Body of pancreas (tissue), 4 donors: ENCODE data around the gene AGBL4. TPM values are rescaled to one million over a fixed set of nuclear protein-coding genes. Genes with fewer than 3 reads are reported as not detected.

ENCODE experiments used
- ATAC-seq: fragments of 150-250 bp; one replicate; pipeline ENCODE4 v1.9.1; 2016
- DNase-seq, 4 donors: peaks; one replicate each; pipeline ENCODE4 v3.0.0-alpha.2; 2019
- H3K27ac ChIP-seq, 4 donors: fragments of 200-600 bp; sonication (generic); 1 replicate in 3 of 4; 2 replicates in 1 of 4; pipeline versions ENCODE4 v1.5.1 to v1.6.1; 2016 to 2019; ENCODE audit warnings: mild to moderate bottlenecking in 1 of 4, mixed read lengths in 1 of 4, moderate library complexity in 1 of 4
- H3K27me3 ChIP-seq, 2 donors: fragments of 200-600 bp; sonication (generic); one replicate each; pipeline ENCODE4 v1.6.0; 2016; ENCODE audit warnings: mild to moderate bottlenecking in 1 of 2
- H3K36me3 ChIP-seq, 2 donors: fragments of 200-600 bp; sonication (generic); replicated peaks in 1 of 2; 2 replicates each; pipeline ENCODE4 v1.5.1; 2016; ENCODE audit warnings: low read depth in 2 of 2; ENCODE audit not compliant: insufficient read depth in 1 of 2
- H3K4me1 ChIP-seq: fragments of 200-600 bp; sonication (generic); one replicate; pipeline ENCODE4 v1.6.0; 2016
- H3K4me3 ChIP-seq, 2 donors: fragments of 200-600 bp; sonication (generic); 1 replicate in 1 of 2; 2 replicates in 1 of 2; pipeline ENCODE4 v1.5.1; 2016 to 2019
- H3K9me3 ChIP-seq, 3 donors: fragments of 200-600 bp; sonication (generic); 1 replicate in 2 of 3; 2 replicates in 1 of 3; pipeline ENCODE4 v1.5.1; 2016
- POLR2A ChIP-seq, 3 donors: fragments of 450-650 bp; IDR thresholded peaks; one replicate each; pipeline ENCODE4 v1.6.1; 2016; ENCODE audit warnings: antibody characterized with exemption in 3 of 3, mild to moderate bottlenecking in 2 of 3
- WGBS, 2 donors: methylation state at CpG; one replicate each; pipeline ENCODE4 v1.1.5; 2017; 5-methylcytosine and 5-hydroxymethylcytosine counted together
- intact Hi-C: fragments of 100-400 bp; cut with DNase I; formaldehyde crosslinking; loops from one replicate; pipeline ENCODE4 v1.15.1; 2023
- total RNA-seq, 2 donors: library from RNA; depleted of rRNA; stranded (reverse); fragments of >200 nt; gene quantifications; one replicate each; pipeline ENCODE4 v1.1.0, GENCODE V29; 2016
- TF ChIP-seq, protein P1 (sequence below), 7 experiments: fragments of 450-650 bp in 4 of 7; fragments of 200-600 bp in 3 of 7; sonication (generic) in 3 of 7; IDR thresholded peaks; one replicate each; pipeline ENCODE4 v1.5.1; 2016 to 2019; ENCODE audit warnings: antibody characterized with exemption in 7 of 7

Gene AGBL4
- total RNA-seq, 2 donors from 2014 or later = 0.33 to 0.78 TPM

GRCh38 chr1:49050041-49050440, 973.7 kb downstream of the AGBL4 start:
- H3K27ac ChIP-seq = no peak overlapping the region
- no peaks in the 10 kb centered on the region for H3K4me1 ChIP-seq
- no peaks in the 10 kb centered on the region for H3K9me3 ChIP-seq
- no peaks in the 10 kb centered on the region for H3K27me3 ChIP-seq
- no peaks in the 10 kb centered on the region for H3K36me3 ChIP-seq
- ATAC-seq = no peak
- H3K4me3 ChIP-seq = no peak overlapping the region
- 66 to 73% methylated on average over 4 of the region's 4 CpGs for WGBS, 2 donors
- DNase-seq = no peak
- TF ChIP-seq, protein P1, sequence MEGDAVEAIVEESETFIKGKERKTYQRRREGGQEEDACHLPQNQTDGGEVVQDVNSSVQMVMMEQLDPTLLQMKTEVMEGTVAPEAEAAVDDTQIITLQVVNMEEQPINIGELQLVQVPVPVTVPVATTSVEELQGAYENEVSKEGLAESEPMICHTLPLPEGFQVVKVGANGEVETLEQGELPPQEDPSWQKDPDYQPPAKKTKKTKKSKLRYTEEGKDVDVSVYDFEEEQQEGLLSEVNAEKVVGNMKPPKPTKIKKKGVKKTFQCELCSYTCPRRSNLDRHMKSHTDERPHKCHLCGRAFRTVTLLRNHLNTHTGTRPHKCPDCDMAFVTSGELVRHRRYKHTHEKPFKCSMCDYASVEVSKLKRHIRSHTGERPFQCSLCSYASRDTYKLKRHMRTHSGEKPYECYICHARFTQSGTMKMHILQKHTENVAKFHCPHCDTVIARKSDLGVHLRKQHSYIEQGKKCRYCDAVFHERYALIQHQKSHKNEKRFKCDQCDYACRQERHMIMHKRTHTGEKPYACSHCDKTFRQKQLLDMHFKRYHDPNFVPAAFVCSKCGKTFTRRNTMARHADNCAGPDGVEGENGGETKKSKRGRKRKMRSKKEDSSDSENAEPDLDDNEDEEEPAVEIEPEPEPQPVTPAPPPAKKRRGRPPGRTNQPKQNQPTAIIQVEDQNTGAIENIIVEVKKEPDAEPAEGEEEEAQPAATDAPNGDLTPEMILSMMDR (IDR thresholded peaks at IDR 0.05) = no peak
- intact Hi-C loops = no loop called here

DNA sequence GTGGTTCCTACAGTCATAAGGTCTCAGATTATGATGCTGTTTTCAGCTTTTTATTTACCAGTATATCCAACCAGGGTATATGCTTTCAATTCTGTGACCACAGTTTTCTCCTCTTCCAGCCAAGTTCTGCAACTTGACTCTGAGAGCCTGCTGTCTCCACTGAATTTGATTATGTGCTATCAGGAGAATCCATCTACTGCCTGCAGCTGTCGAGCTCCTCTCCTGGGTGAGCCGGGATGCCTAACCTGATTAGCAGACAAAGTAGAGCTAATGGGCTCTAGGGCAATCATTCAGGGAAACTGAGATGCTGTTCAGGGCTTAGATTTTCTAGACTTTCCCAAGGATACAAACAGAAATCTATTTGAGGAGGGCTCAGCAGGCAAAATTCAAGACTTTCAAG, 975.6 kb downstream of the AGBL4 start:
- DNase-seq (no peak), ATAC-seq (no peak)
- H3K27me3 ChIP-seq = no peaks in the 10 kb centered on the region
- H3K27ac ChIP-seq = no peak overlapping the region
- H3K4me3 ChIP-seq = no peak overlapping the region
- intact Hi-C loops = no loop called here
- no peaks in the 10 kb centered on the region for H3K36me3 ChIP-seq
- 32 to 49% methylated on average over 2 of the region's 2 CpGs for WGBS, 2 donors
- H3K4me1 ChIP-seq = no peaks in the 10 kb centered on the region
- no peaks in the 10 kb centered on the region for H3K9me3 ChIP-seq
- TF ChIP-seq, protein P1 (IDR thresholded peaks at IDR 0.05) = no peak
- TF ChIP-seq POLR2A (IDR thresholded peaks at IDR 0.05) = no peak

DNA sequence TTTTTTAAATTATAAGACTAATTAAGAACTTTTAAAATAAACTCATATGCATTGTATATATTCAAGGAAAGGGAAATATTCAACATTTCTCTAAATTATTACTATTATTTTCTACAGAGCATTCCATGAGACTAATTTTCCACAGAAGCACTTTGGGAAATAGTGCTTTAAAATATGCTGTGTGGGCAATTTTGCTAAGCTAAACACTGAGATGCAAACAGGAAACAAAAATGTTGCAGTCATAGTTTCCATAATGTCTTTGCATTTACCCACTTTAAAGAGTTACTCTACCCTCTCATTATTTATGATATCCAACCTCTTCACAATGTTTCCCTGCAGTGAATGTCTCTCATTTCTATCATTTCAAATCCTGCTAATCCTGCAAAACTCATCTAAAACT, 977.4 kb downstream of the AGBL4 start:
- DNase-seq (no peak), ATAC-seq (no peak)
- Histone ChIP-seq H3K4me3 (no peak overlapping the region), H3K36me3 (no peaks in the 10 kb centered on the region), H3K9me3 (no peaks in the 10 kb centered on the region), H3K4me1 (no peaks in the 10 kb centered on the region), H3K27ac (no peak overlapping the region), H3K27me3 (no peaks in the 10 kb centered on the region)
- TF ChIP-seq POLR2A (IDR thresholded peaks at IDR 0.05) = no peak
- TF ChIP-seq, protein P1 (IDR thresholded peaks at IDR 0.05) = no peak
- intact Hi-C loops = no loop called here

- no peak for ATAC-seq
- H3K36me3 ChIP-seq = no peaks in the 10 kb centered on the region
- 65% methylated on average over 7 of the region's 7 CpGs for WGBS, 2 donors
These were observed 978.4 kb downstream of the AGBL4 start for GRCh38 chr1:49045371-49045770.

DNA sequence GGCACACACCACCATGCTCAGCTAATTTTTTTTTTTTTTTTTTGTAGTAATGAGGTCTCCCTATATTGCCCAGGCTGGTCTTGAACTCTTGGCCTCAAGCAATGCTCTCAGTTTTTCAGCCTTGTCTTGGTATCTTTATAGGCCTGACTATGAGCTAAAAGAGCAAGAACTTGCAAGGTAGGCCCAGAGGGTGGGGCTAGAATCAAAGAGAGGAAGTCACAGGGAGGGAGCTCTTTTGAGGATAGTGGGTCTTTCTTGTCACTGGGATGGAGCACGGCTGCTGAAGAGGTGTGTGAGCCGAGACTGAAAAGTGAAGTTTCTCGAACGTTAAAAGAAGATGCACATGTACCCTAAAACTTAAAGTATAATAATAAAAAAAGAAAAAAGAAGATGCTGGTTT, 987.1 kb downstream of the AGBL4 start:
- H3K27me3 ChIP-seq = no peaks in the 10 kb centered on the region
- WGBS, 2 donors = 59 to 77% methylated on average over 4 of the region's 4 CpGs
- DNase-seq = no peak
- no peak for ATAC-seq
- TF ChIP-seq, protein P1 (IDR thresholded peaks at IDR 0.05) = no peak
- no peak for TF ChIP-seq POLR2A (IDR thresholded peaks at IDR 0.05)
- H3K27ac ChIP-seq = no peak overlapping the region
- no peaks in the 10 kb centered on the region for H3K36me3 ChIP-seq
- no peaks in the 10 kb centered on the region for H3K4me1 ChIP-seq
- H3K9me3 ChIP-seq = no peaks in the 10 kb centered on the region
- intact Hi-C loops = no loop called here
- no peak overlapping the region for H3K4me3 ChIP-seq

More at GRCh38 chr1:49045371-49045770, 978.4 kb downstream of the AGBL4 start:
- no peak for DNase-seq
- H3K4me1 ChIP-seq = no peaks in the 10 kb centered on the region
- no peaks in the 10 kb centered on the region for H3K27me3 ChIP-seq
- no peak overlapping the region for H3K4me3 ChIP-seq
- H3K9me3 ChIP-seq = no peaks in the 10 kb centered on the region
- no peak overlapping the region for H3K27ac ChIP-seq
- no peak for TF ChIP-seq POLR2A (IDR thresholded peaks at IDR 0.05)
- TF ChIP-seq, protein P1 (IDR thresholded peaks at IDR 0.05) = no peak
- intact Hi-C loops = no loop called here
